Measurements from ENCODE around the gene UPF3A. TPM values are rescaled to one million over a fixed set of nuclear protein-coding genes. Genes with fewer than 3 reads are reported as not detected.

Gene UPF3A
- total and polyA plus RNA-seq, 10 of the 15 experiments (the other 5 are each of a cell fraction or from before 2014, with no cell fraction given): 18.6 to 61.5 (median 43.3) TPM

GRCh38 chr13:114243971-114244370, 37.4 kb upstream of the UPF3A start:
- ChIA-PET RAD21 (ENCODE audit: unreplicated experiment) (no interaction called here), CTCF (no interaction called here), SMC1A (ENCODE audit: uncharacterized antibody, unreplicated experiment) (interaction anchor here (1.0 kb wide), 1 partner anchor 27 kb away, joined by 3 read pairs; no protein-coding TSS in a partner anchor), POLR2A (interaction anchor here (1.5 kb wide), 1 partner anchor 10 kb away, joined by 4 read pairs; no protein-coding TSS in a partner anchor)
- ATAC-seq (no peak), DNase-seq (ENCODE audit: low read depth, low spot score) (no peak), FAIRE-seq (no peak)
- no peak overlapping the region for H2AFZ ChIP-seq (ENCODE audit: control insufficient read depth, low read depth, low read length)
- H3K4me2 ChIP-seq (ENCODE audit: control insufficient read depth, insufficient read depth): no peak overlapping the region
- 93% methylated on average over 3 of the region's 3 CpGs for WGBS (ENCODE audit: insufficient coverage, insufficient replicate concordance, low lambda C conversion rate, missing lambda C conversion rate)
- H3K27ac ChIP-seq (ENCODE audit: control insufficient read depth, insufficient read depth): no peak overlapping the region
- no peaks in the 10 kb centered on the region for H3K9me3 ChIP-seq (replicated peaks; ENCODE audit: control insufficient read depth, insufficient read depth, low read length)
- H3K4me1 ChIP-seq (ENCODE audit: control insufficient read depth, insufficient read depth, low read length): no peaks in the 10 kb centered on the region
- TF ChIP-seq ZNF384 (IDR thresholded peaks at IDR 0.05; ENCODE audit: borderline replicate concordance, low read depth, low read length) (no peak), BCLAF1 (IDR thresholded peaks at IDR 0.05) (no peak), ETV6 (conservative IDR thresholded peaks at IDR 0.05 in 1 of 2, IDR thresholded peaks at IDR 0.05 in 1 of 2; ENCODE audit: borderline replicate concordance in 1 of 2, low read depth in 1 of 2) (no peak), ZNF622 (IDR thresholded peaks at IDR 0.05) (no peak), E2F8 (IDR thresholded peaks at IDR 0.05; ENCODE audit: low read depth, partially characterized antibody) (no peak), SMAD5 (IDR thresholded peaks at IDR 0.05; ENCODE audit: low read depth) (no peak), IKZF2 (IDR thresholded peaks at IDR 0.05) (no peak), TCF7 (IDR thresholded peaks at IDR 0.05; ENCODE audit: borderline replicate concordance) (no peak), RAD51 (IDR thresholded peaks at IDR 0.05) (no peak), SIN3A (IDR thresholded peaks at IDR 0.05; ENCODE audit: low read depth, low read length) (no peak)
- BruUV-seq (replicated peaks): TSS peak; percentile 6
- no peak overlapping the region for H3K4me3 ChIP-seq
- no peaks in the 10 kb centered on the region for H3K79me2 ChIP-seq (ENCODE audit: control insufficient read depth, insufficient read depth, low read length)
- intact Hi-C loops (cut with micrococcal nuclease; ENCODE audit: unreplicated experiment): no loop called here
- H4K20me1 ChIP-seq (ENCODE audit: control insufficient read depth, insufficient read depth): no peaks in the 10 kb centered on the region
- no peak overlapping the region for H3K9ac ChIP-seq (ENCODE audit: control insufficient read depth, insufficient read depth, low read length)
- no peaks in the 10 kb centered on the region for H3K27me3 ChIP-seq (replicated peaks in 1 of 2; ENCODE audit: control insufficient read depth in 2 of 2, insufficient read depth in 2 of 2, low read length in 1 of 2)
- H3K36me3 ChIP-seq (ENCODE audit: control insufficient read depth in 2 of 2, insufficient read depth in 2 of 2, low read length in 1 of 2): peaks cover 7 to 48% of the 10 kb centered on the region in 2 experiments
- in situ Hi-C loops (cut with MboI): no loop called here

All from GM12878 (cell line).